Measurements from ENCODE around the gene NUP93.

GRCh38 chr16:56688762-56689161, 41.2 kb upstream of the NUP93 start:
- TF ChIP-seq, protein P1, sequence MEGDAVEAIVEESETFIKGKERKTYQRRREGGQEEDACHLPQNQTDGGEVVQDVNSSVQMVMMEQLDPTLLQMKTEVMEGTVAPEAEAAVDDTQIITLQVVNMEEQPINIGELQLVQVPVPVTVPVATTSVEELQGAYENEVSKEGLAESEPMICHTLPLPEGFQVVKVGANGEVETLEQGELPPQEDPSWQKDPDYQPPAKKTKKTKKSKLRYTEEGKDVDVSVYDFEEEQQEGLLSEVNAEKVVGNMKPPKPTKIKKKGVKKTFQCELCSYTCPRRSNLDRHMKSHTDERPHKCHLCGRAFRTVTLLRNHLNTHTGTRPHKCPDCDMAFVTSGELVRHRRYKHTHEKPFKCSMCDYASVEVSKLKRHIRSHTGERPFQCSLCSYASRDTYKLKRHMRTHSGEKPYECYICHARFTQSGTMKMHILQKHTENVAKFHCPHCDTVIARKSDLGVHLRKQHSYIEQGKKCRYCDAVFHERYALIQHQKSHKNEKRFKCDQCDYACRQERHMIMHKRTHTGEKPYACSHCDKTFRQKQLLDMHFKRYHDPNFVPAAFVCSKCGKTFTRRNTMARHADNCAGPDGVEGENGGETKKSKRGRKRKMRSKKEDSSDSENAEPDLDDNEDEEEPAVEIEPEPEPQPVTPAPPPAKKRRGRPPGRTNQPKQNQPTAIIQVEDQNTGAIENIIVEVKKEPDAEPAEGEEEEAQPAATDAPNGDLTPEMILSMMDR (IDR thresholded peaks at IDR 0.05 in 8 of 11, conservative IDR thresholded peaks at IDR 0.05 in 3 of 11): no peak
- no peak for TF ChIP-seq POLR2AphosphoS5 (IDR thresholded peaks at IDR 0.05)

Data from spleen (tissue), 7 donors.